ENCODE data around the gene DHDDS. TPM values are rescaled to one million over a fixed set of nuclear protein-coding genes. Genes with fewer than 3 reads are reported as not detected.

Gene DHDDS
- total RNA-seq, 2 experiments from 2014 or later = 26.3 to 26.8 TPM

GRCh38 chr1:26490155-26490554 lies 58.0 kb downstream of the DHDDS start:
- Histone ChIP-seq H3K27me3 (ENCODE audit: control insufficient read depth in 1 of 2, insufficient read depth in 2 of 2, low read length in 2 of 2) (no peaks in the 10 kb centered on the region), H3K9me3 (ENCODE audit: control insufficient read depth in 1 of 2, insufficient read depth in 1 of 2, low read length in 2 of 2) (no peaks in the 10 kb centered on the region), H3K36me3 (ENCODE audit: insufficient read depth, low read length) (no peaks in the 10 kb centered on the region), H3K4me1 (ENCODE audit: insufficient read depth, low read length) (no peaks in the 10 kb centered on the region), H3K4me3 (ENCODE audit: low read length) (no peak overlapping the region), H3K27ac (ENCODE audit: low read depth in 1 of 2, low read length in 2 of 2) (no peak overlapping the region)
- Mint-ChIP-seq H3K4me3 (no peak overlapping the region), H3K9me3 (no peaks in the 10 kb centered on the region), H3K27ac (no peak overlapping the region), H3K4me1 (ENCODE audit: low read depth) (no peaks in the 10 kb centered on the region), H3K27me3 (no peaks in the 10 kb centered on the region), H3K36me3 (ENCODE audit: low read depth) (no peaks in the 10 kb centered on the region)
- intact Hi-C loops (cut with DNase I, micrococcal nuclease) = no loop called here
- no peak for ATAC-seq (ENCODE audit: poor library complexity)
- CTCF ChIA-PET = no interaction called here
- POLR2A ChIA-PET = interaction anchor here (1.8 kb wide), 1 partner anchor 11 kb away, joined by 9 read pairs; no protein-coding TSS in a partner anchor
- no peak for DNase-seq
- no peak for TF ChIP-seq CTCF (IDR thresholded peaks at IDR 0.05)

DNA sequence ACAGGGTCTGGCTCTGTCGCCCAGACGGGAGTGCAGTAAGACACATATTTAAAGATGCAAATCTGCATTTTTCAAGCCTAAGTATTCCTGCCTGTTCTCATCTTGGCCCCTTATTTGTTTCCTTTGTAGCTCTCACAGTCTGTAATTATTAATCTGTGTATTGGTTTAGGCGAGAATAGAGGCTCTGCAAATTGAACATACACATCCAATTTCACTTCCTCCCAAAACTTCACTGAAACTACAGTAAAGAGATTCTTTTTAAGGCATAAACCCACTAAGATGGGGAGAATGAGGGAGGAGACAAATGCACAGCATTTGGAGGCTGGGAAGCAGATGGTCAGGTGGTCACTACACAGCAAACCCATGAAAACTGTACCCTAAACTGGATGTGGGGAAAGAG lies 61.1 kb downstream of the DHDDS start:
- ChIA-PET CTCF (no interaction called here), POLR2A (no interaction called here)
- Mint-ChIP-seq H3K4me3 (no peak overlapping the region), H3K27ac (no peak overlapping the region), H3K27me3 (no peaks in the 10 kb centered on the region), H3K9me3 (no peaks in the 10 kb centered on the region), H3K36me3 (ENCODE audit: low read depth) (no peaks in the 10 kb centered on the region), H3K4me1 (ENCODE audit: low read depth) (no peaks in the 10 kb centered on the region)
- Histone ChIP-seq H3K4me1 (ENCODE audit: insufficient read depth, low read length) (no peaks in the 10 kb centered on the region), H3K9me3 (ENCODE audit: control insufficient read depth in 1 of 2, insufficient read depth in 1 of 2, low read length in 2 of 2) (no peaks in the 10 kb centered on the region), H3K4me3 (ENCODE audit: low read length) (no peak overlapping the region), H3K27me3 (ENCODE audit: control insufficient read depth in 1 of 2, insufficient read depth in 2 of 2, low read length in 2 of 2) (no peaks in the 10 kb centered on the region), H3K36me3 (ENCODE audit: insufficient read depth, low read length) (no peaks in the 10 kb centered on the region), H3K27ac (ENCODE audit: low read depth in 1 of 2, low read length in 2 of 2) (no peak overlapping the region)
- intact Hi-C loops (cut with DNase I, micrococcal nuclease) = no loop called here
- TF ChIP-seq CTCF (IDR thresholded peaks at IDR 0.05) = no peak
- ATAC-seq (ENCODE audit: poor library complexity) = no peak
- no peak for DNase-seq

GRCh38 chr1:26493938-26494337 lies 61.8 kb downstream of the DHDDS start:
- Histone ChIP-seq H3K27ac (ENCODE audit: low read depth in 1 of 2, low read length in 2 of 2) (no peak overlapping the region), H3K9me3 (ENCODE audit: control insufficient read depth in 1 of 2, insufficient read depth in 1 of 2, low read length in 2 of 2) (no peaks in the 10 kb centered on the region), H3K4me1 (ENCODE audit: insufficient read depth, low read length) (no peaks in the 10 kb centered on the region), H3K27me3 (ENCODE audit: control insufficient read depth in 1 of 2, insufficient read depth in 2 of 2, low read length in 2 of 2) (no peaks in the 10 kb centered on the region), H3K36me3 (ENCODE audit: insufficient read depth, low read length) (no peaks in the 10 kb centered on the region), H3K4me3 (ENCODE audit: low read length) (no peak overlapping the region)
- Mint-ChIP-seq H3K36me3 (ENCODE audit: low read depth) (no peaks in the 10 kb centered on the region), H3K4me1 (ENCODE audit: low read depth) (no peaks in the 10 kb centered on the region), H3K27ac (no peak overlapping the region), H3K9me3 (no peaks in the 10 kb centered on the region), H3K27me3 (no peaks in the 10 kb centered on the region), H3K4me3 (no peak overlapping the region)
- TF ChIP-seq CTCF (IDR thresholded peaks at IDR 0.05) = no peak
- intact Hi-C loops (cut with DNase I, micrococcal nuclease) = no loop called here
- ChIA-PET CTCF (no interaction called here), POLR2A (no interaction called here)
- DNase-seq = no peak
- ATAC-seq (ENCODE audit: poor library complexity) = no peak
